HFFc6 (cell line): ENCODE data around the gene MARF1. TPM values are rescaled to one million over a fixed set of nuclear protein-coding genes. Genes with fewer than 3 reads are reported as not detected.

Experiments used
- DNase-seq: peaks from one replicate; pipeline ENCODE4 v3.0.0-alpha.2; 2018
- H3K27ac Mint-ChIP-seq: 2 replicates; pipeline ENCODE4 v1.8.0; 2020; ENCODE audit warnings: mild to moderate bottlenecking, mixed read lengths
- H3K27me3 Mint-ChIP-seq: 2 replicates; pipeline ENCODE4 v1.8.0; 2021; ENCODE audit warnings: mild to moderate bottlenecking, moderate library complexity, mixed read lengths; ENCODE audit not compliant: insufficient read depth
- H3K36me3 Mint-ChIP-seq: 2 replicates; pipeline ENCODE4 v1.8.0; 2021; ENCODE audit warnings: low read depth, mixed read lengths
- H3K4me1 Mint-ChIP-seq: 2 replicates; pipeline ENCODE4 v1.8.0; 2020; ENCODE audit warnings: low read depth, mixed read lengths
- H3K4me3 Mint-ChIP-seq: 2 replicates; pipeline ENCODE4 v1.8.0; 2020; ENCODE audit warnings: mild to moderate bottlenecking, moderate library complexity, mixed read lengths
- H3K9me3 Mint-ChIP-seq: 2 replicates; pipeline ENCODE4 v1.8.0; 2020; ENCODE audit warnings: mild to moderate bottlenecking, mixed read lengths
- CTCF ChIP-seq: fragments of 200-600 bp; sonication (generic); IDR thresholded peaks from 2 replicates; pipeline ENCODE4 v1.5.0; 2021; ENCODE audit warnings: antibody characterized with exemption, mild to moderate bottlenecking
- total RNA-seq, 6 experiments: library from RNA; stranded (reverse); fragmentation: NEBNext Ultra II Directional; extraction: Animal tissue kit (Norgen Biotek cat#: 25700); gene quantifications; 2 replicates in 1 of 6; 3 replicates in 5 of 6; pipeline ENCODE4 v1.2.3, GENCODE V29; 2021

The MARF1 gene
- total RNA-seq, 6 experiments from 2014 or later = 34.9 to 39.4 (median 38.5) TPM

GRCh38 chr16:15601212-15601879 is 41.6 kb downstream of the MARF1 start:
- no peak for DNase-seq
- Mint-ChIP-seq H3K27ac (no peak overlapping the region), H3K4me1 (peaks cover 16% of the 10 kb centered on the region), H3K9me3 (no peaks in the 10 kb centered on the region), H3K27me3 (peaks cover 3% of the 10 kb centered on the region), H3K4me3 (no peak overlapping the region), H3K36me3 (peaks cover 55% of the 10 kb centered on the region)
- TF ChIP-seq CTCF = no peak

GRCh38 chr16:15599303-15600070 is 43.5 kb downstream of the MARF1 start:
- no peak for TF ChIP-seq CTCF
- Mint-ChIP-seq H3K9me3 (no peaks in the 10 kb centered on the region), H3K4me3 (no peak overlapping the region), H3K27ac (peak overlapping the region; percentile 4; the same call in 1 of the 2 replicates), H3K4me1 (peaks cover 24% of the 10 kb centered on the region), H3K27me3 (peaks cover 8% of the 10 kb centered on the region), H3K36me3 (peaks cover 63% of the 10 kb centered on the region)
- DNase-seq = peak; percentile 11

GRCh38 chr16:15598648-15599190 is 44.2 kb downstream of the MARF1 start:
- no peak for TF ChIP-seq CTCF
- Mint-ChIP-seq H3K27me3 (peaks cover 8% of the 10 kb centered on the region), H3K4me3 (no peak overlapping the region), H3K4me1 (peaks cover 24% of the 10 kb centered on the region), H3K36me3 (peaks cover 60% of the 10 kb centered on the region), H3K27ac (no peak overlapping the region), H3K9me3 (no peaks in the 10 kb centered on the region)
- no peak for DNase-seq

GRCh38 chr16:15597822-15598647 is 44.9 kb downstream of the MARF1 start:
- H3K36me3 Mint-ChIP-seq = peaks cover 58% of the 10 kb centered on the region
- TF ChIP-seq CTCF = no peak
- peaks cover 8% of the 10 kb centered on the region for H3K27me3 Mint-ChIP-seq
- H3K4me1 Mint-ChIP-seq = peaks cover 24% of the 10 kb centered on the region
- H3K9me3 Mint-ChIP-seq = no peaks in the 10 kb centered on the region
- H3K4me3 Mint-ChIP-seq = no peak overlapping the region
- no peak overlapping the region for H3K27ac Mint-ChIP-seq
- DNase-seq = no peak

GRCh38 chr16:15597135-15597534 is 45.8 kb downstream of the MARF1 start:
- peaks cover 24% of the 10 kb centered on the region for H3K4me1 Mint-ChIP-seq
- H3K4me3 Mint-ChIP-seq = no peak overlapping the region
- no peak overlapping the region for H3K27ac Mint-ChIP-seq
- no peak for TF ChIP-seq CTCF
- no peaks in the 10 kb centered on the region for H3K9me3 Mint-ChIP-seq
- DNase-seq = no peak
- H3K27me3 Mint-ChIP-seq = peaks cover 8% of the 10 kb centered on the region
- H3K36me3 Mint-ChIP-seq = peaks cover 54% of the 10 kb centered on the region
